Body of pancreas (tissue), 4 donors: ENCODE data around the gene PARP8.

Experiments
- CTCF ChIP-seq, 7 experiments: fragments of 450-650 bp in 4 of 7; fragments of 200-600 bp in 3 of 7; sonication (generic) in 3 of 7; IDR thresholded peaks; one replicate each; pipeline ENCODE4 v1.5.1; 2016 to 2019; ENCODE audit warnings: antibody characterized with exemption in 7 of 7
- POLR2A ChIP-seq, 3 donors: fragments of 450-650 bp; IDR thresholded peaks; one replicate each; pipeline ENCODE4 v1.6.1; 2016; ENCODE audit warnings: antibody characterized with exemption in 3 of 3, mild to moderate bottlenecking in 2 of 3

GRCh38 chr5:50766967-50767366 lies 100.5 kb downstream of the PARP8 start:
- TF ChIP-seq CTCF (IDR thresholded peaks at IDR 0.05) (no peak), POLR2A (IDR thresholded peaks at IDR 0.05) (no peak)
